Inflammatory macrophage treated with lipopolysaccharide for 1 hour (primary cell): ENCODE data around the gene SMU1.

ENCODE experiments used
- DNase-seq, 2 donors: peaks; one replicate each; pipeline ENCODE4 v3.0.0-alpha.2; 2020 to 2022

The SMU1 gene

DNA sequence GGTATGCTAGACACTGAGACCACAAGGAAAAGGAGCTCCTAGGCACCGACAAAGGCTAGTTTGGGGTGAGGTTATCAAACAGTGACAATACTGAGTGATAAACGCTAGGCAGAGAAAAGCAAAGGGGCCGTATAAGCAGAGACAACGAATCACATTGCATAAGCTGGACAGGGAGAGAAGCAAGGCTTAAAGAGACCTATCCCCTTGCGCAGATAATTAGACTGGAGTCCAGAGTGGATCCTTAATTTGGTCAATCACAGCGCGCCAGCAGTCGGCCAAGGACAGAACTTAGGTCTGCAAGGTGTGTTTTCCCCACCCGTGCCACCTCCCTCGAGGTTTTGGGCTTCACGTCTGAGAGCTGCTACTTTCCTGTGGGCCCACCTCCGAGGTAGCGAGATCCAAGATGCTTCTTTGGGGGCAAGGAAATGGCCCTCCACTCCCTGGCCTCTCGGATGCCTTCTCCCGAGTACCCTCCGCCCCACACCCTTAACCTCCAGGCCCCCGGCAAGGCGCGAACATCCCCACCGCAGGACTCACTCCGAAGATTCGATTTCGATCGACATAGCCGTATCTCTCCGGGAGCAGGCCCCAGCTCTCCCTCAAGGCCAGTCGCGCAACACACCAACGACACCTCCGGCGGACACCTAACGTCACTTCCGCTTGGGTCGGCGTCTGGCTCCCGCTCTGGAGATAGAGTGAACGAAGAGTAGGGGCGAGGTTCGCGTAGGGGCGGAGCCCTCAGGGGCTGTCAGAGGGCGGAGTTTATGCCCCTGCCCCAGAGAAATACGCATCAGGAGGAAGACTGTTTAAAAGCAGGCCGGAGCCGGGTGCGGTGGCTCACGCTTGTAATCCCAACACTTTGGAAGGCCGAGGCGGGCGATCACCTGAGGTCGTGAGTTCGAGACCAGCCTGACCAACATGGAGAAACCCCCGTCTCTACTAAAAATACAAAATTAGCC is at the start of gene SMU1:
SMU1 (minus strand) TSS at position 629 of the 959 bp plus-strand sequence; CDS start at position 563, 66 bp downstream.
- peak; percentile 96 to 97 for DNase-seq

DNA sequence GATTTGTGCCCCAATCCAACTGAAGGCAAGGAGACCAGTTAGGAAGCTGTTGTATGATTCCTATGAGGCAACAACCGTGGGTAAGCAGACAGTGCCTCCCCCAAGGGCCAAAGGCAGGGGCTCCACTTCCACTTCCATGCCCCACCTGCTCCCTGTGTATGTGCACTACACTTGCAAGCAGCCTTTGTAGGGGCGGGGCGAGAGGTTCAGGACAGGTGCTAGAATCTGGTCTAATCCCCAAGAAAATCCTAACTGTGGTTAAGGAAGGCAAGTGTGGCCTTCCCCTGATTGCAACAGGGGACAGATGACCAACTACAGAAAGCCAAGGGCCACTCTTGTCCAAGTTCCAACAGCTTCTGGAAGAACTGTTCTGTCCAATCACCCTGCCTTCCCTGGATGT is 49.0 kb upstream of the SMU1 start:
- peak; percentile 56 to 59 for DNase-seq

DNA sequence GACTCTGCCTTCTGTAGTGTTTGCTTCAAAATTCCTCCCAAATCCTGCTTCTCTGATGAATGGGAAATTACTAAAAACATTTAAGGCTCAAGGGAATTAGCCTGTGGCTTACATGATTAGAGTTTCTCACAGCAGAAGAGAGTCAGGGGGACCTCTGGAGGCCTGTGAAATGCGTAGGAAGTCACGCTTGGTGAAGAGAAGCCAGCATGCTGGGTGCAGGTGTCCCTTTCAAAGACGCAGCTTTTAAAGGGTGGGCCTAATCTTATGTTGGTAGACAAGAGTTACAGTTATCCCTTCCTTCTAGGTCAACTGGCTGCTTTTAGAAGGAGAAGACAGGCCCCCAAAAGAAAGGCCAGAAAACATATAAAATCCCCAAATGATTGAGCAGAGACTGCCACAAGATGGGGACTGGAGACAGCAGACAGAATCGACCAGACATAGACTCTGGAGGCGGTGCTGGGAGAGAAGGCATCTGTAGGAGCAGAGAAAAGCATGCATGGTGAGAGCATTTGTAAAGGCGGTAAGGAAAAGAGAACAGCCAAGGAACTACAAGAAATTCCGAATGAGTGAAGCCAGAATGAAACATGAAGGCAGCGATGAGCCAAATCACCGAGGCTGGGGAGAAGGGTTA is 48.4 kb upstream of the SMU1 start:
- no peak for DNase-seq

DNA sequence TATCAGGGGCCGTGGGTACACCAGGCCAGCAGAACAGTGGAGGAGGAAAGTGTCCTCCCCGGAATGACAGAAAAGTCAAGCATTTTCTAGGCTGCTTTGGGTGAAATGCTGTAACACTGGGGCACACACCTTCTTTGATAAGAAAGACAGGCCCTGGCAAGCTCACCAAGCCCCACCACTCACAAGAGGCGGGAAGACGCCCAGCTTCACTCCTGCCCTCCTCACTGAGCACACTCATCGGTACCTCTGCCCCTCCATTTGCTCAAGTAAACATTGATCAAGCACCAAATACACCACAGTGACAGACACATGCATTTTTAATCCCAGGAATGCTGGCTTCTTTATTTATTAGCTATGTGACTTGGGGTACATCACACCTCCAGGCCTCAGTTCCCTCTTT is 47.6 kb upstream of the SMU1 start:
- no peak for DNase-seq

DNA sequence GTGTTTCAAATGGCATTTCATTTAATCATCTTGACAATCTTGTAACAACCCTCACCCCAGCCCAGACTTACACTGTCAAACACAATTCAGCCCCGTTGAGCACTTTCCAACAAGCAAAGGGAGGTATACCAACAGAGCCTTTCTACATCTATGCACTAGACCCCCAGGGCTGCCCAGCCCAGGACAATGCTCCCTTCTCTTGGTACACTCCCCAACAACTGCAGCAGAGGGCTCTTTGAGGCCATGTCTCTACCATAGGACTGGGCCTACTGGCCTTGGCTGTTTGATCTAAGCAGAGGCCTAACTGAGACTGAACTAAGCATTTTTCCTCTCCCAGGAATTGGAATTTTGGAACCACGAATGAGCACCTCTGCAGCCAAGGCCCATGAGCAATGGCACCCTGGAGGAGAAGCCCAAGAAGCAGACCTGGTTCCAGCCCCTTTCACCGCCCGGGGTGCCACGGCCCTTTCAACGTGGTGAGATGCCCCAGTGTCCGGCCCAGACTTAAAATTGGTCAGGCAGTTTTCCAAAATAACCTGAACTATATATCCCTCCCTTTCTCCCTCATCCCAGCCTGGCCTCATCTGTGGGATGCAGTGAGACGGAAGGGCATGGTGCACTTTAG is 47.0 kb upstream of the SMU1 start:
- no peak for DNase-seq

DNA sequence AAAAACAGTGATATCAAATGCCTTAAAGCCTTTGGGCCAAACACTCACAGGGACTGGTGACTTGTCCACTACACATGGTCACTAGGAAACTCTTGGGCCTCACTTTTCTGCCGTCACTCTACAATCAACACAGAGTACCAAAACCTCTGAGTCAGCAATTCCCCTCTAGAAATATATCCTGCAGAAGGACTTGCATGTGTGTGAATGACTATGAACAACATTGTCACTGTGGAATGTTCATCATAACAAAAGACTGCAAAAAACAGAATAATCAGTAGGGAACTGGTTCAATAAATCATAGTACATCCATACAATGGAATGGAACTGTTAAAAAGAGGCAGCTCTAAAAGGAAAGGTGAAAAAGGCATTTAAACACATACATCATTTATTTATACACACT is 44.1 kb upstream of the SMU1 start:
- no peak for DNase-seq

DNA sequence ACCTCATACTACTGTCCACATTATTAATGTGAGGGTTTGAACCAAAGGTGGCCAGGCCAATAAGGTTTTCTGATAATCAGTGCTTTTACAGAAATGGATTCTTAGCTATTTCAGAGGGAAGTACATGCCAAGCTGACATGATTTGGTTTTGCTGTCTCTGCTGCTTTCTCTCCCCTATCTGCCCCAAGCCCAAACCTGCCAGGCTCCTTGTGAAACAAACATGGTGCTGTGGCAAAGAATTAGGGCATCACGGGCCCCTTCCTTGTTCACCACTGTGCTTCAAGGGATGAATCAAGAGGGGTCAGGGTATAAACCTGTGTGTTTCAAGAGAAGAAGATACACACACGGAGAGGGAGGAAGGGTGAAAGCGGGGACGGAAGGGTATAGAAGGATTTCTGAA is 41.3 kb upstream of the SMU1 start:
- peak; percentile 32 to 59 for DNase-seq

DNA sequence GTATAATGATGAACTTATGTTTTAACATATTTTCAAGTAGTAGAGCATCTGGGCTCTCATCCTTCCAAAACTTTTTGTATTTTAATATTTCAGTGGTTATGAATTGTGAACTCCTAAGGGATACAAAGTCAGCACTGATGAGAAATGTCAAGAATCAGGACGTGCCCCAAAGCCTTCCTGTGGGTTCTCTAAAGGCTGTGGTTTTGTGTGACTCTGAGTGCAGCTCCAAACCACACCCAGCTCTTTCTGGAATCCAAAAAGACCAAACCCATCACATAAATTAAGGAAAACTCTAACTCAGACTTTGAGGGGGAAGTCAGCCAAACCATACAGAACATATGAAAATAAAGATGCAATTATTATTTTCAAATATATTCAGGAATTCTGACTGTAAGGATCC is 40.8 kb upstream of the SMU1 start:
- DNase-seq: no peak

DNA sequence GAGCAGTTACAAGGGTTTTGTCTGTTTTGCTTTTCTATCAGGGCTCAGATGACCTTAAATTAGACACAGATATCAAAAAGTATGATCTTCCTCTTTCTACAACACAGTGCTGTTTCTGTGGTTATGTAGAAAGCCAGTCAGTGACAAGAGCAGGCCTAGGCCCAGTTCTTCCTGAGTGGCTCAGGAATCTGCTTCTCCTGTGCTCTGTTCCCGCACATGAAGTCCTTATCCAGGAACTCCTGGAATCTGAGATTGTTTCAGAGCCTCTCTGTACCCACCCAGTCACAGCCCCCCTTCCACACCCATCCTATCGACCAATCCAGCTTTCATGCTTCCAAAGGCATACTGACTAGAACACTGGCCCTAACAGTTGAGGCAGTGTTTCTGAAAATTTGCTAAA is 40.4 kb upstream of the SMU1 start:
- peak in 1 of 2 donors; percentile 29 for DNase-seq

DNA sequence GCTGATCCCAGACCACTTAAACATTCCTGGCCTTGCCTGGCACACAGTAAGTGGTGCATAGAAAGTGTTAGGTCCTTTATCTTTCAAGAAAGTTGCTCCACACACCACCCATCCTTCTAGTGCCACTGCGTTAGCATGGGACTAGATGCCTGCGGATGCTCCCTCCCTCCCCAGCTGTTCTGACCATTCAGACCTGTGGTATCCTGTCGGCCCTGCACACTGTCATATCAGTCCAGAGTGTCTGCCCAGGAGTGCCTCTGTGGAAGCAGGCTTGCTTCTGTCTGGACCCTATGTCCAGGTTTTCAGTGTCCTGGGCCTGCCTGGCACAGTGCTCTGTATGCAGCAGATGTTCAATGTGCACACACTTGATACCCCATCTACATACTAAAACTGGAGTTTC is 38.3 kb upstream of the SMU1 start:
- DNase-seq: no peak

DNA sequence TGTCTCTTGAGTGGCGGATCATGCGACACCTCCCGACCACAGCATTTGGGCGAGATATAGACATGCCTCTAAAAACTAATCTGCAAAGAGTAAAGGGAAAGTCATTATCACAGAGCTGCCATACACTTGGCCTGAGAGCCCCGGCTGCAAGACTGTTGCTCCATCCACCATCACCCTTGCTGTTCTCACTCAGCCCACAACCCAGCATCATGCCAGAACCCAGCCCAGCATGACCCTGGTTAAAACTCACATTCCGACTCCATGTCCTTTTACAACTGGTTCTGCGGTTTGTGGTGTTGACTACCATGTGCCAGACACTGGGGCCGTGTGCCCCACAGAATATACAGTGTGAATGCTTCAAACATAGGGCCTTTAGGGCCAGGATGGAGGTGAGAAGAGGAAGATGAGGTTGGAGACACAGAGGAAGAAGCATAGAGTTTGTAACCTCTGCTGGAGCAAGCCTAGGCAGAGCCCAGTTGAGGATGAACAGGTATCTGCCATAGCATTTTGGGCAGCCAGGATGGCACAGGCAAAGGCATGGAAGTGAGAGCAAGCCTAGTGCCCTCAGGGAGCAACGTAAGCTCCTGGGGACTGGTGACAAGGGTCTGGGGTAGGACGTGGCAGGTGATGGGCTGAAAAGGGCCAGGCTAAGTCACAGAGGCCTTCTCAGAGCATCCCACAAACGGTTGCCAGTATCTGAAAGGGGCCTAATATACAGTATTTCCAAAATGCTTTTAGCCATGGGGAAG is 37.5 kb upstream of the SMU1 start:
- DNase-seq: no peak

DNA sequence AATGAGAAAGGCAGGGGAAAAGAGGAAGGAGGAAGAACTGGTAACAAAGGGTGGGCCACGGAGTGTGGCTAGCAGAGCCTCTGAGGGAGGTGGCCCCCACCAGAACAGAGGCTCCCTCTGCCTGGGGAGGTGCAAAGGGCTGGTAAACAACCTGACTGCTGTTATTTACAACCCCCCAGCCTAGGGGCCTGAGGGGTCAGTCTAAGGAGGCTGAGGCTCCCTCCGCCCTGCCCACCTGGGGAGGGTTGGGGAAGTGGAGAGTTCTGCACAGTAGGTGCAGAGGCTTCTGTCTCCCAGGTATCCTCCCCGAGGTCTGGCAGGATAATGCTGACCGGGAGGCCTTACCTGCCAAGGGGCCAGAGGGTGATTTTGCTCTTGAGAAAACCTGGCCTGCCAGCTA is 35.6 kb upstream of the SMU1 start:
- no peak for DNase-seq

DNA sequence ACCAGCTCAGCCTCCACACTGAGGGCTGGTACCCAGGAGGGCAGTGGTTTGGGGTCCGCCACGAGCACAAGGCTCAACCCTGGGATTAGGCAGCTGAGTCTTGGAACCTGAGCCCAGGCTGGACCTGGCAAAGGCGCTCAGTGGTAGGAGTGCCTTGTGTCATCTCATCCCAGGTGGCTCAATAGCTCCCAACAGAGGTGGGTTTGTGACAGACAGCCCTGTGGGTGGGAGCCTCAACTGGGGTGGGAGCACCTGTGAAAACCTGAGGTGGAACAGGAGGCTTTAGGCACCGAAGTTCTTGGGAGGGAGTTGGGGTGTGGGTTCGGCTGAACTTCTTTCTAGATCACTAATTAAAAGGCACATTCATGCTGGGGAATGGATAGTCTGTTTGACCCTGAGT is 35.2 kb upstream of the SMU1 start:
- DNase-seq: no peak

DNA sequence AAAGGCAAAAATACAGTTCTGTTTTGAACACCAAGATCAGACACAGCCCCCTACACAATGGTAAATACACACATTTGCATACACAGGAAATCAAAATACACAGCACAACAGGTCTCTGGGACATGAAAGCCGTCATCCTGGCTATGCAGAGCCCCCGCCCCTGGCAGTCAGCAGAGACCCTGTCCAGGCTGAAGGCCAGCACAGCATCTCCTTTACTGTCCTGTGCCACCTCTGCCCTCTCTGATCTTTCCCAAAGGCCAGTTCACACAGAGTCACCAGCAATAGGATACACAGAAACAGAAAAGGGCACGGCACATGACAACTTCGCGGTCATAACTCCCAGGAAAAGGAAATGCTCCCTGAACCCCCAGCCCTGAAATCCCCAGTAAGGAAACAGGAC is 34.2 kb upstream of the SMU1 start:
- DNase-seq: no peak

DNA sequence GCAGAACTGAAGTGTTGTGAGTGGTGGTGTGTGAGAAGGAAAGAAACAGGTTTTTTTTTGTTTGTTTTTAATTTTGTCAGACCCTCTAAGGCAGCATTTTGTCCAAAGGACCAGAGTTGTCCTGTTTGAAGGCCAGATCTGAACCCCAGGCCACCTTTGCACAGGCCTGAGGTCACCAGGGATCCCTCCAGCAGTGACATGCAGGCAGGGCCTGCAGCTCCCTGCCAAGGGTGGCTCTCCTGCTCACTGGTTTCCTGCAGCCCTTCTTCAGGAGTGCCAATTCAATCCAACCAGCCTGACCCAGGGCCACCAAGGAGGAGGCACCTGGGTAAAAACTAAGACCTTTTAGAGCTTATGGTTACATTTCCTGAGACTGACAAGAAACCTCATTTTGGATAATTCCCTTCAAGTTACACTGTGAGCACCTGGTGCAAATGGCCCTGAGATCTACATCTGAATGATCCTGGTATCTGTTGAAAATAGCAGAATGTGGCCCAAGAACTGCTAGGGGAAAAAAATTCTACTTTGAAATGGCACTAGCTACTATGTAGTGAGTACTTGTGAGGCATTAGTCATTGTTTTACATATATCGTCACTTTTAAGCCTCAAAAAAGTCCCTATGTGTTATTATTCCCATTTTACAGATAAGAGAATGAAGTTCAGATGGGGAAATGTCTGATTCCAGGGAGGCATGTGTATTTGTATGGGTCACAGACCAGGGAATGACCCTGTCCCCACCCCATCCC is 33.5 kb upstream of the SMU1 start:
- no peak for DNase-seq

DNA sequence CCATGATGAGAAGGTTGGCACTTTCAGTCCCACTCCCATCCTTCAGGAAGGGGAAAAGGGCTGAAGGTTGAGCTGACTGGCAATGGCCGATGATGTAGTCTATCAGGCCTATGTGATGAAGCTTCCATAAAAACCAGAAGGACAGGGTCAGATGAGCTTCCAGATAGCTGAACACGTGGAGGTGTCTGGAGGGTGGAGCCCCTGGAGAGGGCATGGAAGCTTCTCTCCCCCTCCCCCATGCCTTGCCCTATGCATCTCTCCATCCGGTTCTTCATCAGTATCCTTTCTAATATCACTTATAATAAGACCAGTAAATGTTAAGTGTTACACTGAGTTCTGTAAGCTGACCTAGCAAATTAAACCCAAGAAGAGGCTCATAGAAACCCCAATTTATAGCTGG is 32.6 kb upstream of the SMU1 start:
- DNase-seq: no peak

DNA sequence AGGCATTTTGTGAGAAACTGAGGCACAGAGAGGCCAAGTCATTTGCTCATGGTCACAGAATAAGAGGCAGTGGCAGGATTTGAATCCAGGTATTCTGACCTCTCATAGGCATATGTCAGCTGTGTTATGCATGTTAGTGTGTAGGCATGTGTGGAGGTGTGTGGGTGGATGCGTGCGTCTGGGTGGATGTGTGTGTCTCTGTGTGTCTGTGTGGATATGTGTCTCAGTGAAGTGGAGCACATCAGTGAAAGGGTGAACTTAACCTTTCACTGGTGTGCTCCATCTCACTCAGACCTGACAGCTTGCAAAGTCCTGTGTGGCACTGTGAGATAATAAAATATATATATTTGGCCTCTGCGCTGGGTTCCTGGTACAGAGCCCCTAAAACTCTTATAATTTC is 32.0 kb upstream of the SMU1 start:
- DNase-seq: no peak

DNA sequence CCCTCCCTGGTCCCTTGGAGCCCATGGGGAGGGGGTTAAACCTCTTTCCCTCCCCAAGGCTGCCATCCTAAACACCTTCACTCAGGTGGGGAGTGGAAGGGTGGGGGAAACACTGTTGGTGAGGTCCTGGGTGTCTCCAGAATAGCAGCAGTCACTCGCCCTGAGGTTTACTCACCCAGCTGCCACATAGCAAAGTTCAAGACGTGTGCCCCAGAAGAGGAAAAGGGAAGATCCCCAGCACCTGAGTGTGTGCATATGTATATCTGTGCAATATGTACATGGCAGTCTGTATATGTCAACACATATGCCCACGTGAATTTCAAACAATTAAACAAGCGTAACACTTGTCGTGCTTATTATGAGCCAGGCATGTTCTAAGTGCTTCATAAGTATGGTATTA is 31.3 kb upstream of the SMU1 start:
- DNase-seq: no peak

DNA sequence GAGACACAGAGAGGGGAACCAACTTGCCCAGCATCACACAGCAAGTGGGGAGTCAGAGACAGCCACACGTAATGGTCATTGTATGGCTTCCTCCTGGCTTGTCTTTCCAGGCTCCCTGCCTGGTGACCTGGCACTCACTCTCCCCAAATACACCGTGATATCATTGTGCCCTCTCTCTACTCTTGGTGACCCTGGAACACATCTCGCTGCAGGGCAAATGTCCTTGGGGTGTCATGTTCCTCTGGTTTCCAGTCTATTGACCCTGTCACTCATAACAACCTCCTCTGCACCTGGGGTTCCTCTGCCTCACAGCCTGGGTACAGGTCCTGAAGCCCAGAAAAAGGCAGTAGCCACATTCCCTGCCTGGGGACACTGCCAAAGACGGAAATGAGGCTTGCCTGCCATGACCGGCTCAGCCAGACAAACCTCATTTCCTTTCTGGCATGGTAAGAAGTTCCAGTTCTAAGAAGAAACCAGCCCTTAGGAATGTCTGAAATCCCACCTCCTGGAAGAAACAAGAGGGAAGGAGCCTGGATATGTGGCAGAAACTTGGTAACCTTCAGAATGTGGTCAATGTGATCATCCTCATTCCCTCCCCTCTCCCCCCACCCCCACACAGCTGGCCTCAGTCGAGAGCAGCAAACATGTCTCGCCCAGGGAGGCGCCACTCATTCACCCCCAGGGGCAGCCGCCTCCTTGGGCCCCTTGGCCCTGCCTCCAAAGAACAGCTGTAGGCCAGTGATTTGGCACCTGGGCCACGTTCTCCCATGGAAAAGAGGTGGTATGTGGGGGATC is 30.6 kb upstream of the SMU1 start:
- no peak for DNase-seq

DNA sequence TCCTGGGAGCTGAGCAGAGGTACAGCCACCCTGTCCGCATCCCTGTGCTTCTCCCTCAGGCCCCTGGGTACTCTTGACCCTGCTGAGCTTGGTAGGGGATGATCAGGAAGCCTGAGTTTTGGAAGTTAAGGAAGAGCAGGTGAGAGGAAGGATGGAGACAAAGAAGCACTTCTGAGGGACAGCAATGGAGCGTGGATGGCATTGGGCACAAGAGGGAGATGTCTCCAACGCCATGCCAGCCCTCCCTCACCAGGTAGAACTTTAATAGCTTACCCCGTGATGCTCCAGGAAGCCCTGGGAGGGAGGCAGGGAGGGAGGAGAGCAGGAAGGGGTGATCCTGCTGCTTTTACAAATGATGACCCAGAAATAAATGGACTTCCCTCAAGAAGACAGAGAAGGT is 29.9 kb upstream of the SMU1 start:
- no peak for DNase-seq

DNA sequence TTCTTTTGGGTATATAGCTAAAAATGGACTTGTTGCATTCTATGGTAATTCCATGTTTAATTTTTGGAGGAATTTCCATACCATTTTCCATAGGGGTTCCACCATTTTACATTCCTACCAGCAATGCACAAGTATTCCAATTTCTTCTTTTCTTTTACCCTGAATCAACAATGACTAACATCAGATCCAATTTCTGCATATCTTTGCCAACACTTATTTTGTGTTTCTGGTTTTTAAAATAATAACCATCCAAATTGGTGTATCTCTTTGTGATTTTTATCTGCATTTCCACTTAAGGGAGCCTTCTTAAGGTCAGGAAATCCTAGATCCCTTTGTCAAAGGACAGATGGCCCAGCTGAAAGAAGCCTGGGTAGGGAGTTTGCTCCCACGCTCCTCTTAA is 29.5 kb upstream of the SMU1 start:
- DNase-seq: no peak

DNA sequence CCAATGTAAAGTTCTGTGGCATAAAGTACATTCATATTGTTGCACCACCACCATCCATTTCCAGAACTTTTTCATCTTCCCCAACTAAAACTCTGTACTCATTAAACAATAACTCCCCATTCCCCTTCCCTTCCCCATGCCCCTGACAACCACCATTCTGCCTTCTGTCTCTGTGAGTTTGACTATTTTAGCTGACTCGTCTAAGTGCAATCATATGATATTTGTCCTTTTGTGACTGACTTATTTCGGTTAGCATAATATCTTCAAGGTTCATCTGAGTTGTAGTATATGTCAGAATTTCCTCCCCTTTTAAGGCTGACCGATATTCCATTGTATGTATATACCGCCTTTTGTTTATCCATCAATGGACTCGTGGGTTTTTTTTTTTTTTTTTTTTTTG is 29.0 kb upstream of the SMU1 start:
- DNase-seq: no peak
